GM21526 (cell line): ENCODE measurements around the gene GRIK4.

Experiments used
- ATAC-seq: cut with Tn5 transposase; IDR thresholded peaks from one replicate; pipeline ENCODE4 v1.9.1; 2021; ENCODE audit warnings: moderate library complexity; ENCODE audit not compliant: unreplicated experiment, low FRiP score

The GRIK4 gene

DNA sequence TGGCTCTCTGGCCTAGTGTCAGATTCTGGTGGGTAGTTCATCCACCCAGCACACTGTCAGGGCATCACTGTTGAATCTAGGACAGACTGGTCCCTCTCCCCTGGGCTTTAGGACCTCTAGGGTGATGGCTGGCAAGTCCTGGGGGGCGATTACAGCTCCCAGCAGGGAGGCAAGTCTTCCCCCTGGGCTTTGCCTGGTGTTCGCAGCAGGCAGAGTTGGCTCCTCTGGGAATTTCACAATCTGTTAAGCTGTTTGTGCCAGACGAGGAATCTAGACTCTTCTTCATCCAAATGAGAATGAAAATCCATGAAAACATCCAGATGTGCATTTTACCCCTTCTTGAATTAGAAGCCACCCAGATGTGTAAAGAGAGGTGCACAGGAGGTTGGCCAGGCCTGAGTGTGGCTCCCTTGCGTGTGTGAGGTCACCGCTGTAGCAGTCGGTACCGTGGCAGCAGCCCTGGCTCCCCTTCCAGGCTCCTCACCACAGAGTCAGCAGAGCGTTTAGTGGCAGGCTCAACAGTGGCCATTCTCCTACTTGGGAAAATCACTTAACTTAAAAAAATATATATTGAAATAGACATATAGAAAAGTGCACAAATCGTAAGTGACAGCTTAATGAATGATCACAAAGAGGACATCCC, 412.4 kb downstream of the GRIK4 start:
- ATAC-seq: no peak

GRCh38 chr11:120925944-120926343, 414.4 kb downstream of the GRIK4 start:
- ATAC-seq: peak; percentile 98

GRCh38 chr11:120928627-120929026, 417.1 kb downstream of the GRIK4 start:
- ATAC-seq: no peak

DNA sequence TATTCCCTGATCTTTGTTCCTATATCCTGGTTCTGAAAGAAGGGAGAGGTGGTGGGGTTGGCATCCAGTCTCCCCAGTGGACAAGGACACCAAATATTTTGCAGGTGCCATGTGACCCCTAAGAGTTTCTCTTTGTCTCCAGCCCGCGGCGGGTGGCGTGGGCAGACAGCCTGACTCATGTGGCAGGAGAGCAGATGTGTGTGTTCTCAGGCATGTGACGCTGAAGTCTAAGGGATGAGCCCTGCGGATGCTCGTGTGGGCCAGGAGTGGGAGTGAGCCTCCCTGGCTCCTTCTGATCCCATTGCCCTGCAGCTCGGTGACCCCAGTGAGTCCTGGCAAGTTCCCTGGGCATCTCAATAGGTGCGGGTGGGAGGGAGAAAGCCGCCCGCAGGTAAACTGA, 417.5 kb downstream of the GRIK4 start:
- ATAC-seq: no peak

DNA sequence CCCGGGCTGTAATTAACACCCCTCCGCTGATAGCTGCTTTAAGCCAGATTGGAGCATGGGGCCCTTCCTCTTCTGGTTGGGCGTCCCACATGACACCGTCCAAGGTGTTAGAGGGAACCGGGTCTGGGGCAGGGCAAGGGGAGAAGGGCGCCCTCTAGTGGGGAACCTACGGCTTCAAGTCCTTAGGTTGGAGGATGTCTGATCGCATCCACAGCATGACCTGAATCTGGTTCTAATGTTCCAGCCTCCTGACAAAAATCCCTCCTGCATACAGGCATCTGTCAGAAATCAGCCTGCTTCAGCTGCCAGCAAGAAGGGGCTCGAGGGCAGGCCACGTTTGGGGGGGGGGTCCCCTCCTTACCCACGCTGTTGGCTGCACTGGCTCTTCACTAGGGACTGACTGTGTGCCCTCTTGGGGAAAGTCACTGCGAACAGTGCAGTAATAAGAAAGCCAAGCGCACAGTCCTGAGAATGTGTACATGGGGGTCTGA, 418.2 kb downstream of the GRIK4 start:
- no peak for ATAC-seq

- no peak for ATAC-seq
These were observed 419.7 kb downstream of the GRIK4 start for GRCh38 chr11:120931057-120931779.

DNA sequence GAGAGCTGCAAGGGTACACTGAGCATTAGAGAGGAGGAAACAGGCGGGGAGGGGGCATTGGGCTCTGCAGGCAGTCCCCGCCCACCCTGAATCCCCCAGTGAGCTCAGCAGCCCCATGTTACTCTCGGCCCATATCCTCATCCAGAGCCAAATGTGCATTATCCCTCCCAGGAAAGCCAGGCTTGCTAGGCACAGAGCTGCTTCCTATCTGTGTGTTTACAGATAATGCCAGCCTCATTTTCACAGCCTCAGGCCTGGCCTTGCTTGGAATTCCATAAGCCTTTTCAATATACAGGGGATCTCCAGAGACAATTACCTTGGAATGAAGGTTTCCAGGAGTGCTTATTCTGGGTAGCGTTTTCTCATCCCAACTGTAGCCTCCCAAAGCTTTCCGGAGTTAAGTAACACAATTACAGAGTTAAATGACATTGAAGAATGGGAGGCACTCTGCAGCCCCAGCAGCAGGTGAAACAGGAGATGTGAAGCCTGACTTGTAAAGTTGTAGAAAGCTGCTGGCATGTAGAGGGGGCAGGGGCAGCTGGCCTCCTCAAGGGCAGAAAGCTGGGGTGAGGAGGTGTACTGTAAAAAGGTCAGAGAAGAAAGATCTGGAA, 420.9 kb downstream of the GRIK4 start:
- no peak for ATAC-seq

- ATAC-seq: no peak
These were observed 424.8 kb downstream of the GRIK4 start for GRCh38 chr11:120936356-120936755.

DNA sequence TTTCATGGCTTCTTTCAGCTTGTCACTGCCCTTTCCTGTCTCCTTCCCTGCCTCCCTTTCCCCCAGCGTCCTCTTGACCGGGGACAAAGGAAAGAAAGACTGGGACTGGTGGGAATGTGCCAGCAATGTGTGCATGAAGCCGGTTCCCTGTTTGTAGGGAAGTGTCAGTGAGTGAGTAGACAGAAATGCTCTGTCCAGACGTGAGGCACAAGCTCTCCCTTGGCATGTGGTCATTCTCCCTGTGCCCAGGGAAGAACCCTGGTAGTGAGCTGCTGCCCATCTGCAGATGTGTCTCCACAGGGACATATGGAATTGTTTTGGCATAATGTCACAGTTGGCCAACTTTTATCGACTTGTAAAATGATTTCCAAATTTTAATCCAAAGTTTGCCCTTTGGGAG, 426.0 kb downstream of the GRIK4 start:
- no peak for ATAC-seq

DNA sequence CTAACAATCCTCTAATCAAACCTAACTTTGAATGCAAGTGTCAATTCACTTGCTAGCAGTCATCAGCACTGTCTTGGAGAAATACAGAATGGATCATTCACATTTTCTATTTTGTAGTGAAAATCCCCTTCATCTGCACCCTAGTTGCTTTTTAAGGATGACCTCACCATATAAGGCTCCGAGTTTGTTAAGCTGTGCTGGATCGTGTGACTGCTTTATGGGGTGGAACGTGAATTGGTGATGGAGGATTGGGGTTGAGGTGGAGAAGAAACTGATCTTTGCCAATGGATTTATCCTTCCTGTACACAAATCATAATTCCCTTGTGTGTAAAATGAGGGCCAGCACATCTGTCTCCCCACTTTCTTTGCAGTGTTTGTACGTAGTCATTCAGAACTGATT, 426.7 kb downstream of the GRIK4 start:
- ATAC-seq: no peak

- ATAC-seq: no peak
These were observed 428.8 kb downstream of the GRIK4 start for GRCh38 chr11:120940160-120940848.

DNA sequence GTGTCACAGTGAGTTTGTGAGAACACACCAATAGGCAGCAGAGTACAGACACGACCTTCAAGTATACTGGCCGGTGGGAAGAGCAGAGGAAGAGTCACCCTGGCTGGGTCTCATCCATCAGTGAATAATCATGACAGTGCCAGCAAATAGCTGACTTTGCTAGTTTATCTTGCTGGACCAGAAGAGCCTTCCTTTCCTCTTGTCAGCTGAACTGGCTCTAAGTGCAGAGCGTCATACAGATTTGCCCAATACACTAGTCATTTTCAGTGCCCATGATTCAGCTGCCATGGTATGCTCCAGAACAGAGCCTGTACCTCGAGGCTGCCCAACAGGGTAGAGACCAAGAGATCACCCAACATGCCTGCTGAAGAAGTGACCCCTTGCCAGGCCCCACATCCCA, 429.5 kb downstream of the GRIK4 start:
- ATAC-seq: no peak

- ATAC-seq: no peak
These were observed 431.2 kb downstream of the GRIK4 start for GRCh38 chr11:120942701-120943100.

GRCh38 chr11:120945042-120945441, 433.5 kb downstream of the GRIK4 start:
- ATAC-seq: no peak

DNA sequence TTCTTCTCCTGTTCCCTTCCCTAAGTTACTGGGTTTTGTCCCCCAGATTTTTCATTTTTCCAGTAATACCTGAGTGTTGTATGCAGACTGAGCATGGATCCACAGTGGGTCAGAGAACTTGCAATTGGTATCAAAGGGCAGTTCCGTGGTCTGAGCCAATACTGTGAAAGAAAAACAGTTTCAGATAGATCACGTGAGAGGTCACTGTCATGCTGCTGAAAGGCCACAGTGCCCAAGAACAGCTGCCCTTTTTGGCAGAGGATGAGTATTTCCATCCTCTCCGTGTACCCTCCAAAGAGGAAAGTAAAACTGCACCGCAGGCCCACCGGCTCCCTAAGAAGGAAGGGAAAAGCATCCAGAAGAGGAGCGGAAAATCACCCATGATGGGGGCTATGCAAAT, 439.3 kb downstream of the GRIK4 start:
- no peak for ATAC-seq

GRCh38 chr11:120952461-120953434, 441.2 kb downstream of the GRIK4 start:
- ATAC-seq: no peak

- ATAC-seq: no peak
These were observed 442.8 kb downstream of the GRIK4 start for GRCh38 chr11:120954381-120954780.

- ATAC-seq: no peak
These were observed 445.4 kb downstream of the GRIK4 start for GRCh38 chr11:120956710-120957495.

GRCh38 chr11:120958185-120958584, 446.6 kb downstream of the GRIK4 start:
- no peak for ATAC-seq
